ENCODE results near the gene U2AF1L4. TPM values are rescaled to one million over a fixed set of nuclear protein-coding genes. Genes with fewer than 3 reads are reported as not detected.
A peak's percentile ranks its signal among the peaks of the same experiment; 100 is the strongest.
"Not testable (repeated sequence)": the region's sequence is repeated elsewhere in the genome, so short reads cannot be mapped to it uniquely, and the experiment has no call there.

Gene U2AF1L4
- total RNA-seq, 1 donor from 2014 or later: not detected

DNA sequence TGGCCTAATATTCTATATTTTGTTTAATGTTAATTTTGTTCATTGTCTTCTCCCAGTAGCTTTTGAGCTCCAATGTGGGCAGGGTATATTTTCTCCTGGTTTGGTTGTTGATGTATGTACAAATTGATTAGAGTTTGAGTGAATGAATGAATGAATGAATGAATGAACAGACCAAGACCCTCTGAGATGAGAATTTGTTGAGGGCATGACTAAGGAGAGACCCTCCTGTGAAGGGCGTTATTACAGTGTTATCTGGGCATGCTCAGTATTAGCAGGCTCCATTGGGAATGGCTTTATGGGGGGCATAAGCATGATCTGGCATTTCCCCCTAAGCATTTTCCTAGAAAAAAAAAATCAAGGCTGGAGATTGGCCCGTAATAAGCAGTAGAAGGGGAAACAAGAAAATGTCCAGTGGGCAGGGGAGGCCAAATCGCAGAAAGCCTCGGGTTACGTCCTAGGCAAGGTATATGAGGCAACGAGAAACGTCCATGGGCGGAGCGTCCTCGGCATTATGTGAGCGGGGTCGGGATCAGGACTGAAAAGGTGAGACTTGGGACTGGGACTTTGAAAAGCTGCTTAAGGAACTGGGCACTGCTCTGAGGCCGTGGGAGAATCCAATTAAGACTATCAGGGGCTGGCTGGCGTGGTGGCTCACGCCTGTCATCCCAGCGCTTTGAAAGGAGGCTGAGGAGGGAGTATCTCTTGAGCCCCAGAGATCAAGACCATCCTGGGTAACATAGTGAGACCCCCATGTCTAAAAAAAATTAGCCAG, 29.2 kb upstream of the U2AF1L4 start:
- no peak for TF ChIP-seq CTCF (IDR thresholded peaks at IDR 0.05)
- intact Hi-C loops (cut with DNase I): loop anchor here (1.0 to 10.0 kb wide), 8 partner anchors 16 to 280 kb away; partner anchors contain the start of genes PROSER3, PSENEN, THAP8 and TMEM147
- Histone ChIP-seq H3K36me3 (no peaks in the 10 kb centered on the region), H3K27ac (no peak overlapping the region), H3K9me3 (no peaks in the 10 kb centered on the region), H3K4me1 (peaks cover 5 to 14% of the 10 kb centered on the region in 2 donors), H3K27me3 (no peaks in the 10 kb centered on the region), H3K4me3 (peak overlapping the region; percentile 84 to 88)
- no peak for DNase-seq (ENCODE audit: low spot score in 2 of 2)

DNA sequence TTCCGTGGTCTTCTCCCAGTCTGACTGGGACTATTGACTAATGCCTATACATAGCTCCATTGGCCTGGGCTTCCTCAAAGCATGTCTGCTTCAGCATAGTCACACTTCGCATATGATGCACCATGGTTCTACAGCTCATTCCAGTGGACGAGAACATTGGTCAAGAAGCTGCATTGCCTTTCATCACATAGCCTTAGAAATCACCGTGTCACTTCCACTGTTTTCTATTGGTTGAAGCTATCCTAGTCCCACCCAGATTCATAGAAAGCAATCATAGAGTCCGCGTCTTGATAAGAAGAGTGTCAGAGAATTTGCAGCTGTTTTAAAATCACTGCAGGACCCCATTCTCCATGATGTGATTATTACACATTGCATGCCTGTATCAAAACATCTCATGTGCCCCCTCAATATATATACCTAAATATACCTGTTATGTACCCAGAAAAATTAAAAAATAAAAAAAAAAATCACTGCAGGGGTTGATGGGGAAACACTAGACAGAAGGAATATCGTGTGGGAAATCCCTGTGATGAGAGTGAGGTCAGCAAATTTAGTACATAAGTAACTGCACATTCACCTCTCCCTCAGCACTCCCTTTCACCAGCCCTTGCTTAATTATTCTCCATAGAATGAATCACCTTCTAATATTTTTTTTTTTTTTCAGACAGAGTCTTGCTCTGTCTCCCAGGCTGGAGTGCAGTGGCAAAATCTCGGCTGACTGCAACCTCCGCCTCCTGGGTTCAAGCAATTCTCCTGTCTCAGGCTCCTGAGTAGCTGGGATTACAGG, 28.0 kb upstream of the U2AF1L4 start:
- intact Hi-C loops (cut with DNase I): loop anchor here (10.0 kb wide), 1 partner anchor 122 kb away; no protein-coding TSS in a partner anchor
- TF ChIP-seq CTCF (IDR thresholded peaks at IDR 0.05): no peak
- H3K4me1 ChIP-seq: peaks cover 5 to 14% of the 10 kb centered on the region in 2 donors
- no peak overlapping the region for H3K4me3 ChIP-seq
- DNase-seq (ENCODE audit: low spot score in 2 of 2): no peak
- H3K27ac ChIP-seq: no peak overlapping the region
- no peaks in the 10 kb centered on the region for H3K36me3 ChIP-seq
- no peaks in the 10 kb centered on the region for H3K9me3 ChIP-seq
- H3K27me3 ChIP-seq: no peaks in the 10 kb centered on the region

GRCh38 chr19:35772362-35772761, 27.1 kb upstream of the U2AF1L4 start:
- H3K27ac ChIP-seq, H3K9me3 ChIP-seq: not testable (repeated sequence)
- intact Hi-C loops (cut with DNase I): loop anchor here (10.0 kb wide), 1 partner anchor 122 kb away; no protein-coding TSS in a partner anchor

DNA sequence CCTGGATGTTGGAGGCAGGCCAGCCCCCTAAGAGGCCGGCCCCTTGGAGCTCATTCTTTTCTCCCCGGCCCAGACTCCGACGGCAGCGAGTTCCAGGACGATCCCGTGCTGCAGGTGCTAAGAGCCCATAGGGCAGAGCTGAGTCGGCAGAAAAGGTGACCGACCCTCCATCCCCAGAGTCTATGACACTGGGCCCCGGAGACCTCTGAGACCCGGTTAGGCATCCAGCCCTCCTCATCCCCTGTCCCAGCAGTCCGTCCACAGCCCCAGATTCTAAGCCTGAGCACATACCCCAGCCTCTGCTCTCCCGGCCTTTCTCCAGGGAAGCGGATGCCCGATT, 22.8 kb upstream of the U2AF1L4 start:
- intact Hi-C loops (cut with DNase I): no loop called here
- H3K27ac ChIP-seq: no peak overlapping the region
- no peak for DNase-seq (ENCODE audit: low spot score in 2 of 2)
- no peak for TF ChIP-seq CTCF (IDR thresholded peaks at IDR 0.05)
- peaks cover 19 to 25% of the 10 kb centered on the region in 2 donors for H3K36me3 ChIP-seq
- no peaks in the 10 kb centered on the region for H3K9me3 ChIP-seq
- no peaks in the 10 kb centered on the region for H3K27me3 ChIP-seq
- H3K4me1 ChIP-seq: no peaks in the 10 kb centered on the region
- H3K4me3 ChIP-seq: no peak overlapping the region

More at GRCh38 chr19:35772362-35772761, 27.1 kb upstream of the U2AF1L4 start:
- H3K4me1 ChIP-seq: peaks cover 5 to 14% of the 10 kb centered on the region in 2 donors
- not testable (repeated sequence) for H3K4me3 ChIP-seq; H3K36me3 ChIP-seq; H3K27me3 ChIP-seq; DNase-seq (ENCODE audit: low spot score in 2 of 2)

- Histone ChIP-seq H3K27ac (no peak overlapping the region), H3K4me3 (no peak overlapping the region), H3K36me3 (peaks cover 22 to 27% of the 10 kb centered on the region in 2 donors), H3K9me3 (no peaks in the 10 kb centered on the region), H3K4me1 (no peaks in the 10 kb centered on the region), H3K27me3 (no peaks in the 10 kb centered on the region)
- no peak for TF ChIP-seq CTCF (IDR thresholded peaks at IDR 0.05)
- intact Hi-C loops (cut with DNase I): no loop called here
- no peak for DNase-seq (ENCODE audit: low spot score in 2 of 2)
Measured at GRCh38 chr19:35767288-35768081, 22.3 kb upstream of the U2AF1L4 start.

Data from ascending aorta (tissue), 2 donors.